Measurements from ENCODE around the gene PDCD11. TPM values are rescaled to one million over a fixed set of nuclear protein-coding genes. Genes with fewer than 3 reads are reported as not detected.

The PDCD11 gene
- total RNA-seq, 1 experiment from 2014 or later, result 106 TPM

- Histone ChIP-seq H4K20me1 (ENCODE audit: insufficient read depth) (no peaks in the 10 kb centered on the region), H3K79me2 (ENCODE audit: insufficient read depth, low read length) (peaks cover 9% of the 10 kb centered on the region; the same call in 1 of the 2 replicates), H2AFZ (ENCODE audit: low read depth, low read length, poor library complexity, severe bottlenecking) (no peak overlapping the region), H3K9me2 (ENCODE audit: insufficient read depth) (no peaks in the 10 kb centered on the region), H3K4me2 (ENCODE audit: low read length) (no peak overlapping the region), H3K9ac (ENCODE audit: low read length) (no peak overlapping the region), H3K36me3 (ENCODE audit: control insufficient read depth in 1 of 2, insufficient read depth in 2 of 2, low read length in 2 of 2) (peaks cover 68 to 75% of the 10 kb centered on the region in 2 experiments), H3K27ac (ENCODE audit: low read depth, low read length) (no peak overlapping the region), H3K27me3 (ENCODE audit: insufficient read depth, low read length) (no peaks in the 10 kb centered on the region), H3K4me1 (ENCODE audit: control insufficient read depth in 1 of 2, insufficient read depth in 2 of 2, low read length in 2 of 2) (peaks cover 8 to 29% of the 10 kb centered on the region in 2 experiments; a peak in 3 of 4 replicates), H3K9me3 (ENCODE audit: control insufficient read depth in 1 of 2, insufficient read depth in 1 of 2, low read depth in 1 of 2, low read length in 2 of 2) (no peaks in the 10 kb centered on the region), H3K4me3 (replicated peaks in 1 of 2; ENCODE audit: low read depth in 1 of 2, low read length in 2 of 2) (no peak overlapping the region)
- CTCF ChIA-PET, result no interaction called here
- DNase-seq (ENCODE audit: low read depth, low spot score), result no peak
- RAD21 ChIA-PET (ENCODE audit: low non-redundant PET in 1 of 2, low total read pairs in 2 of 2, uncharacterized antibody in 2 of 2, unreplicated experiment in 2 of 2), result no interaction called here
- intact Hi-C loops (cut with micrococcal nuclease), result no loop called here
- POLR2A ChIA-PET, result no interaction called here
- BruUV-seq (replicated peaks), result TSS peak; percentile 31
- no peak for ATAC-seq
- TF ChIP-seq POLR2A (IDR thresholded peaks at IDR 0.05; ENCODE audit: borderline replicate concordance, extremely low read depth, insufficient read depth, insufficient read length) (no peak), REST (IDR thresholded peaks at IDR 0.05; ENCODE audit: low read depth) (no peak), MAX (IDR thresholded peaks at IDR 0.05) (no peak)
Observed at GRCh38 chr10:103445767-103446567, 49.5 kb downstream of the PDCD11 start.

DNA sequence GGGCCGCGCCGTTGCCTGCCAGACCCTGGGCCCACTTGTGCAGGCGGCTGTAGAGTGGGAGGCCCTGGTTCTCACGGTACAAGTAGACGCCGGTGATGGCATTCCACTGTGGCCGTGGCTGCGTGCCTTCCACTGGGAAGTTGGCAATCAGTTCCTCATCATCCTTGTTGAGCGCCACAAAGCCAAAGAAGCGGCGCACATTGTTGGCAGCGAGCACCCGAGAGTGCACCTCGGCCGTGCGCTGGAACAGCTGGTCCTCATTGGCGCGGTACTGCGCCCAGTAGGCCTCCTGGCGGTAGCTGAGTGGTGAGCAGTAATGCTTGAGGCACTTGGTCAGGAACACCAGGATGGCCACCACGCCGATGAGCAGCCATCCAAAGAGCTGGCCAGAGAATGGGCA is 50.8 kb downstream of the PDCD11 start:
- Histone ChIP-seq H4K20me1 (ENCODE audit: insufficient read depth) (no peaks in the 10 kb centered on the region), H3K36me3 (ENCODE audit: control insufficient read depth in 1 of 2, insufficient read depth in 2 of 2, low read length in 2 of 2) (peaks cover 60 to 68% of the 10 kb centered on the region in 2 experiments), H3K9me2 (ENCODE audit: insufficient read depth) (no peaks in the 10 kb centered on the region), H3K9ac (ENCODE audit: low read length) (no peak overlapping the region), H2AFZ (ENCODE audit: low read depth, low read length, poor library complexity, severe bottlenecking) (no peak overlapping the region), H3K79me2 (ENCODE audit: insufficient read depth, low read length) (peaks cover 9% of the 10 kb centered on the region; the same call in 1 of the 2 replicates), H3K4me3 (replicated peaks in 1 of 2; ENCODE audit: low read depth in 1 of 2, low read length in 2 of 2) (no peak overlapping the region), H3K9me3 (ENCODE audit: control insufficient read depth in 1 of 2, insufficient read depth in 1 of 2, low read depth in 1 of 2, low read length in 2 of 2) (no peaks in the 10 kb centered on the region), H3K27ac (ENCODE audit: low read depth, low read length) (no peak overlapping the region; the same call in 1 of the 2 replicates), H3K4me2 (ENCODE audit: low read length) (no peak overlapping the region), H3K4me1 (ENCODE audit: control insufficient read depth in 1 of 2, insufficient read depth in 2 of 2, low read length in 2 of 2) (peaks cover 8 to 39% of the 10 kb centered on the region in 2 experiments; a peak in 3 of 4 replicates), H3K27me3 (ENCODE audit: insufficient read depth, low read length) (no peaks in the 10 kb centered on the region)
- RAD21 ChIA-PET (ENCODE audit: low non-redundant PET in 1 of 2, low total read pairs in 2 of 2, uncharacterized antibody in 2 of 2, unreplicated experiment in 2 of 2), result no interaction called here
- intact Hi-C loops (cut with micrococcal nuclease), result no loop called here
- no peak for DNase-seq (ENCODE audit: low read depth, low spot score)
- BruUV-seq (replicated peaks), result no TSS peak
- no peak for ATAC-seq
- POLR2A ChIA-PET, result no interaction called here
- CTCF ChIA-PET, result no interaction called here
- no peak for TF ChIP-seq JUND (IDR thresholded peaks at IDR 0.05)
- TF ChIP-seq POLR2AphosphoS5 (IDR thresholded peaks at IDR 0.05; ENCODE audit: low read depth, low read length), result no peak
- TF ChIP-seq ZBTB33 (IDR thresholded peaks at IDR 0.05; ENCODE audit: extremely low read depth, insufficient replicate concordance, low read length), result no peak
- TF ChIP-seq CBX3 (IDR thresholded peaks at IDR 0.05; ENCODE audit: low read depth), result no peak
- no peak for TF ChIP-seq TCF7L2 (IDR thresholded peaks at IDR 0.05; ENCODE audit: borderline replicate concordance, extremely low read depth, insufficient read depth, insufficient read length)
- no peak for TF ChIP-seq REST (IDR thresholded peaks at IDR 0.05; ENCODE audit: low read depth)
